ENCODE results near the gene STAT6.

STAT6 gene

GRCh38 chr12:57105011-57105753, 6.0 kb downstream of the STAT6 start:
- Histone ChIP-seq H3K79me2 (ENCODE audit: insufficient read depth, low read length) (peaks cover 25% of the 10 kb centered on the region), H3K36me3 (ENCODE audit: low read length) (0 out of 2 replicates have a peak, but pooled peaks cover 2% of the 10 kb centered on the region), H3K27ac (ENCODE audit: low read depth, low read length) (no peak overlapping the region), H3K9ac (ENCODE audit: low read length) (no peak overlapping the region), H4K20me1 (ENCODE audit: low read depth, low read length) (no peaks in the 10 kb centered on the region), H3K4me3 (ENCODE audit: insufficient read depth, low read length, poor library complexity, severe bottlenecking) (no peak overlapping the region), H3K9me2 (replicated peaks; ENCODE audit: insufficient read depth, low read length) (no peaks in the 10 kb centered on the region), H2AFZ (ENCODE audit: low read depth, low read length, severe bottlenecking) (no peak overlapping the region), H3K4me2 (ENCODE audit: low read depth, low read length, poor library complexity, severe bottlenecking) (no peak overlapping the region), H3K9me3 (ENCODE audit: insufficient read depth, low read length) (no peaks in the 10 kb centered on the region), H3F3A (ENCODE audit: insufficient read depth) (0 out of 2 replicates have a peak, but pooled peaks cover 3% of the 10 kb centered on the region), H3K27me3 (ENCODE audit: low read length) (no peaks in the 10 kb centered on the region)
- TF ChIP-seq CTCF (IDR thresholded peaks at IDR 0.05; ENCODE audit: insufficient read depth, low read length, poor library complexity, severe bottlenecking), result no peak
- no peak for TF ChIP-seq EZH2phosphoT487 (conservative IDR thresholded peaks at IDR 0.05; ENCODE audit: low read length)

GRCh38 chr12:57104292-57104910, 6.8 kb downstream of the STAT6 start:
- H3K36me3 ChIP-seq (ENCODE audit: low read length), result 0 out of 2 replicates have a peak, but pooled peaks cover 2% of the 10 kb centered on the region
- no peak overlapping the region for H3K4me3 ChIP-seq (ENCODE audit: insufficient read depth, low read length, poor library complexity, severe bottlenecking)
- H3K4me2 ChIP-seq (ENCODE audit: low read depth, low read length, poor library complexity, severe bottlenecking), result no peak overlapping the region
- H3K9me3 ChIP-seq (ENCODE audit: insufficient read depth, low read length), result no peaks in the 10 kb centered on the region
- H4K20me1 ChIP-seq (ENCODE audit: low read depth, low read length), result no peaks in the 10 kb centered on the region
- H3K27ac ChIP-seq (ENCODE audit: low read depth, low read length), result no peak overlapping the region
- no peak overlapping the region for H2AFZ ChIP-seq (ENCODE audit: low read depth, low read length, severe bottlenecking)
- H3F3A ChIP-seq (ENCODE audit: insufficient read depth), result 0 out of 2 replicates have a peak, but pooled peaks cover 2% of the 10 kb centered on the region
- no peaks in the 10 kb centered on the region for H3K27me3 ChIP-seq (ENCODE audit: low read length)
- no peak overlapping the region for H3K9ac ChIP-seq (ENCODE audit: low read length)
- no peaks in the 10 kb centered on the region for H3K9me2 ChIP-seq (replicated peaks; ENCODE audit: insufficient read depth, low read length)
- H3K79me2 ChIP-seq (ENCODE audit: insufficient read depth, low read length), result peaks cover 17% of the 10 kb centered on the region
- TF ChIP-seq EZH2phosphoT487 (conservative IDR thresholded peaks at IDR 0.05; ENCODE audit: low read length), result no peak
- TF ChIP-seq CTCF (IDR thresholded peaks at IDR 0.05; ENCODE audit: insufficient read depth, low read length, poor library complexity, severe bottlenecking), result no peak

- no peak overlapping the region for H3K4me2 ChIP-seq (ENCODE audit: low read depth, low read length, poor library complexity, severe bottlenecking)
- H3K4me3 ChIP-seq (ENCODE audit: insufficient read depth, low read length, poor library complexity, severe bottlenecking), result no peak overlapping the region
- H3K36me3 ChIP-seq (ENCODE audit: low read length), result 0 out of 2 replicates have a peak, but pooled peaks cover 2% of the 10 kb centered on the region
- no peak overlapping the region for H2AFZ ChIP-seq (ENCODE audit: low read depth, low read length, severe bottlenecking)
- H3K27me3 ChIP-seq (ENCODE audit: low read length), result no peaks in the 10 kb centered on the region
- H4K20me1 ChIP-seq (ENCODE audit: low read depth, low read length), result no peaks in the 10 kb centered on the region
- no peaks in the 10 kb centered on the region for H3K9me2 ChIP-seq (replicated peaks; ENCODE audit: insufficient read depth, low read length)
- H3K79me2 ChIP-seq (ENCODE audit: insufficient read depth, low read length), result peaks cover 14% of the 10 kb centered on the region
- H3F3A ChIP-seq (ENCODE audit: insufficient read depth), result no peaks in the 10 kb centered on the region
- no peaks in the 10 kb centered on the region for H3K9me3 ChIP-seq (ENCODE audit: insufficient read depth, low read length)
- no peak for TF ChIP-seq CTCF (IDR thresholded peaks at IDR 0.05; ENCODE audit: insufficient read depth, low read length, poor library complexity, severe bottlenecking)
- TF ChIP-seq EZH2phosphoT487 (conservative IDR thresholded peaks at IDR 0.05; ENCODE audit: low read length), result no peak
- H3K27ac ChIP-seq (ENCODE audit: low read depth, low read length), result no peak overlapping the region
- H3K9ac ChIP-seq (ENCODE audit: low read length), result no peak overlapping the region
These were observed 7.3 kb downstream of the STAT6 start for GRCh38 chr12:57103856-57104255.

Measured in SU-DHL-6 (cell line).